CD4-positive, alpha-beta T cell treated with Interleukin-15 for 1 hour (primary cell): ENCODE results near the gene SEL1L.
A peak's percentile ranks its signal among the peaks of the same experiment; 100 is the strongest.
"Not testable (repeated sequence)": the region's sequence is repeated elsewhere in the genome, so short reads cannot be mapped to it uniquely, and the experiment has no call there.

Experiments
- DNase-seq: peaks from one replicate; pipeline ENCODE4 v3.0.0-alpha.2; 2020

Gene SEL1L

GRCh38 chr14:81523616-81524015, 10.0 kb downstream of the SEL1L start:
- no peak for DNase-seq

GRCh38 chr14:81523016-81523415, 10.6 kb downstream of the SEL1L start:
- no peak for DNase-seq

GRCh38 chr14:81521356-81521755, 12.3 kb downstream of the SEL1L start:
- no peak for DNase-seq

- peak; percentile 18 for DNase-seq
Measured at GRCh38 chr14:81519200-81520011, 14.2 kb downstream of the SEL1L start.

- no peak for DNase-seq
Measured at GRCh38 chr14:81517798-81518398, 15.8 kb downstream of the SEL1L start.

GRCh38 chr14:81516986-81517797, 16.5 kb downstream of the SEL1L start:
- no peak for DNase-seq

GRCh38 chr14:81515927-81516326, 17.7 kb downstream of the SEL1L start:
- DNase-seq: not testable (repeated sequence)

- not testable (repeated sequence) for DNase-seq
Measured at GRCh38 chr14:81512826-81513225, 20.8 kb downstream of the SEL1L start.

GRCh38 chr14:81511111-81511904, 22.3 kb downstream of the SEL1L start:
- DNase-seq: no peak

GRCh38 chr14:81509838-81510452, 23.7 kb downstream of the SEL1L start:
- DNase-seq: no peak

GRCh38 chr14:81509321-81509720, 24.3 kb downstream of the SEL1L start:
- no peak for DNase-seq

GRCh38 chr14:81506487-81506886, 27.2 kb downstream of the SEL1L start:
- no peak for DNase-seq

GRCh38 chr14:81504864-81505263, 28.8 kb downstream of the SEL1L start:
- DNase-seq: no peak

- no peak for DNase-seq
Measured at GRCh38 chr14:81485781-81486180, 47.9 kb downstream of the SEL1L start.

- peak; percentile 36 for DNase-seq
Measured at GRCh38 chr14:81485372-81485771, 48.3 kb downstream of the SEL1L start.

- DNase-seq: no peak
Measured at GRCh38 chr14:81484120-81484519, 49.5 kb downstream of the SEL1L start.

- DNase-seq: no peak
Measured at GRCh38 chr14:81480741-81481140, 52.9 kb downstream of the SEL1L start.

- DNase-seq: no peak
Measured at GRCh38 chr14:81478446-81478845, 55.2 kb downstream of the SEL1L start.

GRCh38 chr14:81476816-81477215, 56.8 kb downstream of the SEL1L start:
- no peak for DNase-seq

- DNase-seq: no peak
Measured at GRCh38 chr14:81474685-81475324, 58.8 kb downstream of the SEL1L start.

GRCh38 chr14:81474148-81474492, 59.5 kb downstream of the SEL1L start:
- DNase-seq: no peak
